ENCODE measurements around the gene DNHD1. TPM values are rescaled to one million over a fixed set of nuclear protein-coding genes. Genes with fewer than 3 reads are reported as not detected.

The DNHD1 gene
- total and polyA plus RNA-seq, 9 of the 15 experiments (the other 6 are each of a cell fraction or from before 2014, with no cell fraction given), result 0.82 to 9.7 (median 3.8) TPM

GRCh38 chr11:6474806-6475500 lies 22.1 kb upstream of the DNHD1 start:
- DNase-seq (ENCODE audit: extremely low read depth in 1 of 4, low spot score in 3 of 4), result peak in 1 of 4 experiments; percentile 12
- H3K4me1 ChIP-seq (replicated peaks in 1 of 2; ENCODE audit: control insufficient read depth in 2 of 2, insufficient read depth in 2 of 2, low read length in 2 of 2), result peaks cover 15 to 16% of the 10 kb centered on the region in 2 experiments; a peak in 4 of 5 replicates
- H2AFZ ChIP-seq (ENCODE audit: low read depth, low read length), result no peak overlapping the region
- peaks cover 12% of the 10 kb centered on the region for H3K79me2 ChIP-seq (ENCODE audit: control insufficient read depth, insufficient read depth, low read length)
- peaks cover 39% of the 10 kb centered on the region; the same call in 2 of the 3 replicates for H3K36me3 ChIP-seq (ENCODE audit: control insufficient read depth, insufficient read depth, low read length)
- ChIA-PET CTCF (ENCODE audit: low intra/inter-chr PET ratio) (no interaction called here), POLR2A (interaction anchor here (0.7 to 2.7 kb wide), 6 partner anchors 9 to 969 kb away, joined by 3 to 12 read pairs (median 5); partner anchors contain the start of gene DNHD1)
- H3K9me1 ChIP-seq (ENCODE audit: control insufficient read depth, insufficient read depth, low read length), result no peaks in the 10 kb centered on the region
- H3K9ac ChIP-seq (ENCODE audit: insufficient read depth in 1 of 2, low read depth in 2 of 2, low read length in 2 of 2), result no peak overlapping the region
- no peaks in the 10 kb centered on the region for H4K20me1 ChIP-seq (replicated peaks; ENCODE audit: control insufficient read depth, insufficient read depth, low read length)
- BruUV-seq (replicated peaks), result no TSS peak
- H3K4me3 ChIP-seq, result no peak overlapping the region
- in situ Hi-C loops (cut with MboI) (no loop called here), intact Hi-C loops (cut with micrococcal nuclease) (loop anchor here (2.0 kb wide), 1 partner anchor 128 kb away; the partner anchor contains the start of genes ILK and RRP8)
- no peaks in the 10 kb centered on the region for H3K9me3 ChIP-seq (replicated peaks; ENCODE audit: control insufficient read depth, insufficient read depth, low read depth, low read length)
- FAIRE-seq, result no peak
- no peak overlapping the region for H3K27ac ChIP-seq (ENCODE audit: extremely low read depth, low read depth, low read length)
- H3K27me3 ChIP-seq (ENCODE audit: control insufficient read depth in 2 of 2, insufficient read depth in 2 of 2, low read length in 2 of 2), result no peaks in the 10 kb centered on the region
- 0 out of 2 replicates have a peak overlapping the region, but pooled peaks have one; percentile 72 for H3K4me2 ChIP-seq (ENCODE audit: insufficient read depth, low read length)
- peak; percentile 2; the same call in 2 of the 3 replicates for ATAC-seq
- WGBS (ENCODE audit: insufficient coverage, low coverage, missing lambda C conversion rate), result 57% methylated on average over 3 of the region's 3 CpGs
- TF ChIP-seq ZNF778 (CRISPR knock-in tag; IDR thresholded peaks at IDR 0.05), result no peak
- TF ChIP-seq NR2C2 (CRISPR knock-in tag; IDR thresholded peaks at IDR 0.05), result no peak
- no peak for TF ChIP-seq NR2C2 (tag; IDR thresholded peaks at IDR 0.05)
- no peak for TF ChIP-seq KDM4B (IDR thresholded peaks at IDR 0.05; ENCODE audit: borderline replicate concordance in 2 of 2, low read depth in 1 of 2)
- no peak for TF ChIP-seq ZBTB34 (CRISPR knock-in tag; IDR thresholded peaks at IDR 0.05)
- no peak for TF ChIP-seq SREBF1 (IDR thresholded peaks at IDR 0.05; ENCODE audit: borderline replicate concordance, low read depth, low read length)
- TF ChIP-seq ZNF316 (IDR thresholded peaks at IDR 0.05), result no peak
- 0 out of 2 replicates have a peak, but pooled peaks have one; percentile 15 for TF ChIP-seq POLR2AphosphoS2 (IDR thresholded peaks at IDR 0.05; ENCODE audit: low read length)
- TF ChIP-seq KLF16 (IDR thresholded peaks at IDR 0.05), result no peak
- TF ChIP-seq ZFP1 (CRISPR knock-in tag; IDR thresholded peaks at IDR 0.05), result no peak
- TF ChIP-seq ZNF24 (IDR thresholded peaks at IDR 0.05), result no peak
- TF ChIP-seq ZNF584 (CRISPR knock-in tag; IDR thresholded peaks at IDR 0.05; ENCODE audit: low read depth), result no peak
- 0 out of 2 replicates have a peak, but pooled peaks have one; percentile 2 for TF ChIP-seq LCOR (CRISPR knock-in tag; IDR thresholded peaks at IDR 0.05)
- TF ChIP-seq TGIF2 (CRISPR knock-in tag; IDR thresholded peaks at IDR 0.05), result no peak
- TF ChIP-seq ARHGAP35 (IDR thresholded peaks at IDR 0.05; ENCODE audit: partially characterized antibody), result no peak
- TF ChIP-seq TBP (optimal IDR thresholded peaks at IDR 0.05; ENCODE audit: low read depth, low read length), result no peak
- peak; percentile 30 for TF ChIP-seq KDM5B (IDR thresholded peaks at IDR 0.05; ENCODE audit: insufficient replicate concordance, low read depth, low read length)
- TF ChIP-seq MXD1 (CRISPR knock-in tag; IDR thresholded peaks at IDR 0.05; ENCODE audit: borderline replicate concordance, poor library complexity, severe bottlenecking), result no peak
- no peak for TF ChIP-seq ZNF655 (CRISPR knock-in tag; IDR thresholded peaks at IDR 0.05)
- no peak for TF ChIP-seq KLF6 (CRISPR knock-in tag; IDR thresholded peaks at IDR 0.05; ENCODE audit: borderline replicate concordance)
- no peak for TF ChIP-seq POLR2B (IDR thresholded peaks at IDR 0.05; ENCODE audit: low read depth, partially characterized antibody)
